ENCODE measurements around the gene MTUS2. TPM values are rescaled to one million over a fixed set of nuclear protein-coding genes. Genes with fewer than 3 reads are reported as not detected.

The MTUS2 gene
- total and polyA plus RNA-seq, 2 of the 8 experiments (the other 6 are each of a cell fraction or from before 2014, with no cell fraction given): 0.18 to 0.80 TPM

GRCh38 chr13:29081036-29081435 lies 260.9 kb downstream of the MTUS2 start:
- H2AK5ac ChIP-seq (ENCODE audit: low read depth, low read length): no peak overlapping the region
- 67% methylated on average over 1 of the region's 1 CpG; no CpG with 5 or more reads in 1 of the 2 experiments for WGBS, 2 experiments (ENCODE audit: extremely low coverage in 1 of 2, insufficient coverage in 1 of 2, insufficient read length in 1 of 2, insufficient replicate concordance in 2 of 2, low coverage in 1 of 2, low lambda C conversion rate in 2 of 2, missing lambda C conversion rate in 1 of 2)
- POLR2A ChIA-PET (ENCODE audit: partially characterized antibody): no interaction called here

More at GRCh38 chr13:29081036-29081435, 260.9 kb downstream of the MTUS2 start:
- no peak for FAIRE-seq
- H3K23ac ChIP-seq (ENCODE audit: insufficient read length): no peak overlapping the region
- no peak overlapping the region for H3K4me3 ChIP-seq (ENCODE audit: extremely low read depth in 1 of 4, insufficient read depth in 2 of 4, low read depth in 3 of 4, low read length in 4 of 4)
- no peak overlapping the region for H3K18ac ChIP-seq (ENCODE audit: extremely low read depth, low read length)
- no peak for DNase-seq (ENCODE audit: low read depth in 1 of 2, low spot score in 2 of 2)
- H3K9me3 ChIP-seq (ENCODE audit: insufficient read depth in 2 of 2, low read depth in 1 of 2, low read length in 1 of 2): no peaks in the 10 kb centered on the region
- no peak overlapping the region for H4K8ac ChIP-seq (ENCODE audit: extremely low read depth, insufficient read depth, low read length)
- H3K4me2 ChIP-seq (ENCODE audit: insufficient read depth in 1 of 2, low read depth in 2 of 2, low read length in 2 of 2): no peak overlapping the region
- CTCF ChIA-PET (ENCODE audit: partially characterized antibody): no interaction called here
- no peaks in the 10 kb centered on the region for H3K23me2 ChIP-seq (ENCODE audit: low read depth, low read length)
- no peak overlapping the region for H3K4ac ChIP-seq (replicated peaks; ENCODE audit: insufficient read length, low read depth, low read length)
- H2BK12ac ChIP-seq (ENCODE audit: low read depth, low read length): no peak overlapping the region
- no peak overlapping the region for H2BK5ac ChIP-seq (ENCODE audit: low read depth, low read length)
- H3K27me3 ChIP-seq (replicated peaks in 1 of 4; ENCODE audit: control insufficient read depth in 3 of 4, extremely low read depth in 1 of 4, insufficient read depth in 3 of 4, low read length in 3 of 4): no peaks in the 10 kb centered on the region; a peak in 1 of 7 replicates
- H3K79me1 ChIP-seq (ENCODE audit: low read depth, low read length): no peaks in the 10 kb centered on the region
- no peaks in the 10 kb centered on the region for H3K36me3 ChIP-seq (ENCODE audit: control insufficient read depth in 2 of 4, insufficient read depth in 4 of 4, low read length in 3 of 4)
- no peak overlapping the region for H3K9ac ChIP-seq (replicated peaks in 1 of 4; ENCODE audit: extremely low read depth in 1 of 4, low read depth in 3 of 4, low read length in 3 of 4)
- H3K56ac ChIP-seq (replicated peaks; ENCODE audit: insufficient read length, low read depth, low read length): no peak overlapping the region
- no peak overlapping the region for H2BK120ac ChIP-seq (replicated peaks; ENCODE audit: low read depth, low read length)
- H4K91ac ChIP-seq (replicated peaks; ENCODE audit: insufficient read length, low read length): no peak overlapping the region
- H4K20me1 ChIP-seq (replicated peaks in 1 of 2; ENCODE audit: control insufficient read depth in 1 of 2, insufficient read depth in 2 of 2, low read length in 2 of 2): no peaks in the 10 kb centered on the region
- no peak overlapping the region for H2BK20ac ChIP-seq (ENCODE audit: low read length)
- no peaks in the 10 kb centered on the region for H3K79me2 ChIP-seq (ENCODE audit: control insufficient read depth in 1 of 2, insufficient read depth in 2 of 2, low read length in 2 of 2)
- H2AFZ ChIP-seq (ENCODE audit: low read length): no peak overlapping the region
- no peak overlapping the region for H3K27ac ChIP-seq (ENCODE audit: low read depth, low read length)
- no peak overlapping the region for H3K14ac ChIP-seq (ENCODE audit: insufficient read length)
- H2BK15ac ChIP-seq (ENCODE audit: low read length): no peak overlapping the region
- H4K5ac ChIP-seq (ENCODE audit: insufficient read length, low read depth, low read length): no peak overlapping the region
- H3K4me1 ChIP-seq (replicated peaks in 1 of 4; ENCODE audit: control insufficient read depth in 3 of 4, insufficient read depth in 4 of 4, low read length in 3 of 4): no peaks in the 10 kb centered on the region
- TF ChIP-seq EZH2 (IDR thresholded peaks at IDR 0.05; ENCODE audit: low read depth, low read length, severe bottlenecking): no peak
- TF ChIP-seq RAD21 (IDR thresholded peaks at IDR 0.05 in 1 of 2, conservative IDR thresholded peaks at IDR 0.05 in 1 of 2; ENCODE audit: low read depth in 2 of 2, low read length in 2 of 2): 0 out of 4 replicates have a peak, but pooled peaks of 1 of the 2 experiments have one; percentile 5
